Parathyroid adenoma (tissue), 2 donors: ENCODE measurements around the gene PLEKHO2.

ENCODE experiments used
- H2AFZ ChIP-seq: fragments of 300-600 bp; sonication (generic); one replicate; pipeline ENCODE4 v1.7.0; 2017; ENCODE audit warnings: antibody characterized with exemption, mild to moderate bottlenecking
- H3K27ac ChIP-seq: fragments of 300-600 bp; sonication (generic); one replicate; pipeline ENCODE4 v1.7.0; 2017
- H3K27me3 ChIP-seq: fragments of 300-600 bp; sonication (generic); one replicate; pipeline ENCODE4 v1.7.0; 2017; ENCODE audit warnings: low read length; ENCODE audit not compliant: control insufficient read depth, insufficient read depth
- H3K36me3 ChIP-seq: fragments of 300-600 bp; sonication (generic); one replicate; pipeline ENCODE4 v1.7.0; 2017; ENCODE audit warnings: low read length; ENCODE audit not compliant: control insufficient read depth, insufficient read depth
- H3K4me1 ChIP-seq: fragments of 300-600 bp; sonication (generic); one replicate; pipeline ENCODE4 v1.7.0; 2017; ENCODE audit warnings: control low read depth
- H3K4me2 ChIP-seq: fragments of 300-600 bp; sonication (generic); one replicate; pipeline ENCODE4 v1.7.0; 2017; ENCODE audit warnings: low read length
- H3K4me3 ChIP-seq: fragments of 300-600 bp; sonication (generic); one replicate; pipeline ENCODE4 v1.7.0; 2017; ENCODE audit warnings: low read depth, low read length
- H3K79me2 ChIP-seq: fragments of 300-600 bp; sonication (generic); one replicate; pipeline ENCODE4 v1.7.0; 2017; ENCODE audit warnings: control low read depth
- H3K9ac ChIP-seq: fragments of 300-600 bp; sonication (generic); one replicate; pipeline ENCODE4 v1.7.0; 2017; ENCODE audit warnings: mild to moderate bottlenecking
- H3K9me3 ChIP-seq: fragments of 300-600 bp; sonication (generic); one replicate; pipeline ENCODE4 v1.7.0; 2017; ENCODE audit warnings: low read length; ENCODE audit not compliant: control insufficient read depth
- CTCF ChIP-seq: fragments of 300-600 bp; sonication (generic); IDR thresholded peaks from one replicate; pipeline ENCODE4 v1.7.0; 2017; ENCODE audit warnings: antibody characterized with exemption, mild to moderate bottlenecking
- donor health status: primary hyperparathyroidism.

The PLEKHO2 gene

GRCh38 chr15:64907991-64908390 lies 66.3 kb downstream of the PLEKHO2 start:
- Histone ChIP-seq H3K9ac (no peak overlapping the region), H3K27ac (no peak overlapping the region), H3K36me3 (no peaks in the 10 kb centered on the region), H2AFZ (no peak overlapping the region), H3K4me1 (no peaks in the 10 kb centered on the region), H3K9me3 (no peaks in the 10 kb centered on the region), H3K27me3 (no peaks in the 10 kb centered on the region), H3K4me2 (no peak overlapping the region), H3K4me3 (no peak overlapping the region), H3K79me2 (no peaks in the 10 kb centered on the region)
- no peak for TF ChIP-seq CTCF

GRCh38 chr15:64909546-64909945 lies 67.8 kb downstream of the PLEKHO2 start:
- H3K4me1 ChIP-seq: no peaks in the 10 kb centered on the region
- no peak overlapping the region for H2AFZ ChIP-seq
- no peaks in the 10 kb centered on the region for H3K36me3 ChIP-seq
- no peak overlapping the region for H3K4me2 ChIP-seq
- H3K27ac ChIP-seq: no peak overlapping the region
- H3K9ac ChIP-seq: no peak overlapping the region
- no peaks in the 10 kb centered on the region for H3K27me3 ChIP-seq
- no peaks in the 10 kb centered on the region for H3K79me2 ChIP-seq
- no peaks in the 10 kb centered on the region for H3K9me3 ChIP-seq
- no peak overlapping the region for H3K4me3 ChIP-seq
- TF ChIP-seq CTCF: no peak

- peak within 1 kb of the TSS; percentile 4 for H3K27ac ChIP-seq
These were observed 69.8 kb downstream of the PLEKHO2 start, which contains the start of gene ANKDD1A for GRCh38 chr15:64911311-64912186. Gene ANKDD1A (plus strand): TSS chr15:64911902. CDS start chr15:64911931, 29 bp downstream.

GRCh38 chr15:64912379-64913325 lies 70.9 kb downstream of the PLEKHO2 start:
- no peak for TF ChIP-seq CTCF
- H3K36me3 ChIP-seq: no peaks in the 10 kb centered on the region
- peak overlapping the region; percentile 4 for H3K27ac ChIP-seq
- no peaks in the 10 kb centered on the region for H3K27me3 ChIP-seq
- no peaks in the 10 kb centered on the region for H3K9me3 ChIP-seq
- peak overlapping the region; percentile 72 for H2AFZ ChIP-seq
- H3K4me3 ChIP-seq: peak overlapping the region; percentile 52
- no peak overlapping the region for H3K9ac ChIP-seq
- no peaks in the 10 kb centered on the region for H3K79me2 ChIP-seq
- H3K4me2 ChIP-seq: no peak overlapping the region
- H3K4me1 ChIP-seq: no peaks in the 10 kb centered on the region

More at GRCh38 chr15:64911311-64912186, 69.8 kb downstream of the PLEKHO2 start, which contains the start of gene ANKDD1A:
- no peaks in the 10 kb centered on the region for H3K27me3 ChIP-seq
- H3K9ac ChIP-seq: no peak within 1 kb of the TSS
- H2AFZ ChIP-seq: peak within 1 kb of the TSS; percentile 72
- no peaks in the 10 kb centered on the region for H3K9me3 ChIP-seq
- TF ChIP-seq CTCF: no peak
- H3K79me2 ChIP-seq: no peaks in the 10 kb centered on the region
- peak within 1 kb of the TSS; percentile 87 for H3K4me2 ChIP-seq
- peak within 1 kb of the TSS; percentile 52 for H3K4me3 ChIP-seq
- no peaks in the 10 kb centered on the region for H3K36me3 ChIP-seq
- no peaks in the 10 kb centered on the region for H3K4me1 ChIP-seq
